ENCODE data around the gene DEFB112. TPM values are rescaled to one million over a fixed set of nuclear protein-coding genes. Genes with fewer than 3 reads are reported as not detected.

Gene DEFB112
- total RNA-seq, 1 donor from 2014 or later = not detected

- Mint-ChIP-seq H3K27me3 (ENCODE audit: low read depth, unreplicated experiment) (no peaks in the 10 kb centered on the region), H3K36me3 (ENCODE audit: low read depth, unreplicated experiment) (no peaks in the 10 kb centered on the region), H3K27ac (ENCODE audit: unreplicated experiment) (no peak overlapping the region), H3K9me3 (ENCODE audit: unreplicated experiment) (no peaks in the 10 kb centered on the region), H3K4me3 (ENCODE audit: unreplicated experiment) (no peak overlapping the region), H3K4me1 (ENCODE audit: low read depth, unreplicated experiment) (no peaks in the 10 kb centered on the region)
- Histone ChIP-seq H3K4me2 (ENCODE audit: low read length) (no peak overlapping the region), H3K27ac (ENCODE audit: low read depth, low read length) (no peak overlapping the region), H3K79me2 (ENCODE audit: insufficient read depth, low read length) (no peaks in the 10 kb centered on the region), H4K20me1 (ENCODE audit: insufficient read depth, low read length) (no peaks in the 10 kb centered on the region), H2AFZ (ENCODE audit: low read depth, low read length) (no peak overlapping the region), H3K4me3 (ENCODE audit: insufficient read depth, low read depth, low read length) (no peak overlapping the region), H3K36me3 (ENCODE audit: insufficient read depth, low read length) (no peaks in the 10 kb centered on the region), H3K9ac (ENCODE audit: low read length) (no peak overlapping the region), H3K9me3 (ENCODE audit: insufficient read depth, low read depth, low read length) (peaks cover 2% of the 10 kb centered on the region), H3K4me1 (ENCODE audit: insufficient read depth, low read length) (no peaks in the 10 kb centered on the region), H3K27me3 (ENCODE audit: insufficient read depth, low read length) (no peaks in the 10 kb centered on the region)
- TF ChIP-seq CTCF (IDR thresholded peaks at IDR 0.05; ENCODE audit: insufficient read depth, low read depth, low read length) (no peak), EZH2 (IDR thresholded peaks at IDR 0.05; ENCODE audit: insufficient read depth, low read length) (no peak)
- DNase-seq (ENCODE audit: low read depth) (no peak), FAIRE-seq (no peak)
These were observed 46.6 kb upstream of the DEFB112 start for GRCh38 chr6:50096296-50096695.

- H3K4me1 ChIP-seq (ENCODE audit: insufficient read depth, low read length) = no peaks in the 10 kb centered on the region
- H3K9me3 ChIP-seq (ENCODE audit: insufficient read depth, low read depth, low read length) = peaks cover 2% of the 10 kb centered on the region
- H3K4me3 Mint-ChIP-seq (ENCODE audit: unreplicated experiment) = no peak overlapping the region
- no peak for TF ChIP-seq CTCF (IDR thresholded peaks at IDR 0.05; ENCODE audit: insufficient read depth, low read depth, low read length)
- H4K20me1 ChIP-seq (ENCODE audit: insufficient read depth, low read length) = no peaks in the 10 kb centered on the region
- H3K4me1 Mint-ChIP-seq (ENCODE audit: low read depth, unreplicated experiment) = no peaks in the 10 kb centered on the region
- no peaks in the 10 kb centered on the region for H3K27me3 ChIP-seq (ENCODE audit: insufficient read depth, low read length)
- H3K9ac ChIP-seq (ENCODE audit: low read length) = no peak overlapping the region
- FAIRE-seq (no peak), DNase-seq (ENCODE audit: low read depth) (no peak)
- H3K4me3 ChIP-seq (ENCODE audit: insufficient read depth, low read depth, low read length) = no peak overlapping the region
- H3K27ac Mint-ChIP-seq (ENCODE audit: unreplicated experiment) = no peak overlapping the region
- no peak overlapping the region for H3K4me2 ChIP-seq (ENCODE audit: low read length)
- no peaks in the 10 kb centered on the region for H3K36me3 Mint-ChIP-seq (ENCODE audit: low read depth, unreplicated experiment)
- no peaks in the 10 kb centered on the region for H3K79me2 ChIP-seq (ENCODE audit: insufficient read depth, low read length)
- H2AFZ ChIP-seq (ENCODE audit: low read depth, low read length) = no peak overlapping the region
- no peaks in the 10 kb centered on the region for H3K36me3 ChIP-seq (ENCODE audit: insufficient read depth, low read length)
- H3K9me3 Mint-ChIP-seq (ENCODE audit: unreplicated experiment) = no peaks in the 10 kb centered on the region
- H3K27me3 Mint-ChIP-seq (ENCODE audit: low read depth, unreplicated experiment) = no peaks in the 10 kb centered on the region
- no peak overlapping the region for H3K27ac ChIP-seq (ENCODE audit: low read depth, low read length)
These were observed 44.2 kb upstream of the DEFB112 start for GRCh38 chr6:50093938-50094272.

- FAIRE-seq (no peak), DNase-seq (ENCODE audit: low read depth) (no peak)
- no peak overlapping the region for H3K4me3 Mint-ChIP-seq (ENCODE audit: unreplicated experiment)
- H3K36me3 Mint-ChIP-seq (ENCODE audit: low read depth, unreplicated experiment) = no peaks in the 10 kb centered on the region
- no peak for TF ChIP-seq CTCF (IDR thresholded peaks at IDR 0.05; ENCODE audit: insufficient read depth, low read depth, low read length)
- TF ChIP-seq EZH2 (IDR thresholded peaks at IDR 0.05; ENCODE audit: insufficient read depth, low read length) = no peak
- Histone ChIP-seq H3K27me3 (ENCODE audit: insufficient read depth, low read length) (no peaks in the 10 kb centered on the region), H3K4me2 (ENCODE audit: low read length) (no peak overlapping the region), H2AFZ (ENCODE audit: low read depth, low read length) (no peak overlapping the region), H3K4me3 (ENCODE audit: insufficient read depth, low read depth, low read length) (no peak overlapping the region), H3K27ac (ENCODE audit: low read depth, low read length) (no peak overlapping the region), H3K36me3 (ENCODE audit: insufficient read depth, low read length) (no peaks in the 10 kb centered on the region), H3K9ac (ENCODE audit: low read length) (no peak overlapping the region), H4K20me1 (ENCODE audit: insufficient read depth, low read length) (no peaks in the 10 kb centered on the region), H3K9me3 (ENCODE audit: insufficient read depth, low read depth, low read length) (peaks cover 2% of the 10 kb centered on the region), H3K79me2 (ENCODE audit: insufficient read depth, low read length) (no peaks in the 10 kb centered on the region), H3K4me1 (ENCODE audit: insufficient read depth, low read length) (no peaks in the 10 kb centered on the region)
- H3K27me3 Mint-ChIP-seq (ENCODE audit: low read depth, unreplicated experiment) = no peaks in the 10 kb centered on the region
- H3K27ac Mint-ChIP-seq (ENCODE audit: unreplicated experiment) = no peak overlapping the region
- H3K4me1 Mint-ChIP-seq (ENCODE audit: low read depth, unreplicated experiment) = no peaks in the 10 kb centered on the region
- H3K9me3 Mint-ChIP-seq (ENCODE audit: unreplicated experiment) = no peaks in the 10 kb centered on the region
These were observed 43.6 kb upstream of the DEFB112 start for GRCh38 chr6:50093116-50093937.
